Neural cell (in vitro differentiated cells): ENCODE results near the gene KEL. TPM values are rescaled to one million over a fixed set of nuclear protein-coding genes. Genes with fewer than 3 reads are reported as not detected.

Source experiments
- H2AFZ ChIP-seq: fragments of 200-600, 300-800 bp; sonication (generic), shearing (Covaris generic); 2 replicates; pipeline ENCODE4 v1.6.0; 2014; ENCODE audit warnings: low read depth, mild to moderate bottlenecking, antibody characterized with exemption, low read length, moderate library complexity
- H3F3A ChIP-seq: fragments of 200-600 bp; shearing (Covaris generic); 2 replicates; pipeline ENCODE4 v1.6.1; 2016; ENCODE audit warnings: mild to moderate bottlenecking, moderate library complexity, mixed read lengths, antibody characterized with exemption, low read length; ENCODE audit not compliant: insufficient read depth, poor library complexity, severe bottlenecking
- H3K27ac ChIP-seq: fragments of 200-600, 300-800 bp; sonication (generic), shearing (Covaris generic); 2 replicates; pipeline ENCODE4 v1.5.1; 2014; ENCODE audit warnings: mild to moderate bottlenecking, low read length, moderate library complexity
- H3K27me3 ChIP-seq: fragments of 300-800, 200-600 bp; sonication (generic), shearing (Covaris generic); 2 replicates; pipeline ENCODE4 v1.6.0; 2014; ENCODE audit warnings: mild to moderate bottlenecking, low read depth, low read length, moderate library complexity; ENCODE audit not compliant: insufficient read depth
- H3K36me3 ChIP-seq: fragments of 300-800, 200-600 bp; sonication (generic), shearing (Covaris generic); 2 replicates; pipeline ENCODE4 v1.5.1; 2014; ENCODE audit warnings: mild to moderate bottlenecking, antibody characterized with exemption, low read length, moderate library complexity; ENCODE audit not compliant: insufficient read depth
- H3K4me2 ChIP-seq: fragments of 300-800, 200-600 bp; sonication (generic), shearing (Covaris generic); 2 replicates; pipeline ENCODE4 v1.6.0; 2014; ENCODE audit warnings: mild to moderate bottlenecking, low read length
- H3K4me3 ChIP-seq: fragments of 300-800, 200-600 bp; sonication (generic), shearing (Covaris generic); 2 replicates; pipeline ENCODE4 v1.5.1; 2014; ENCODE audit warnings: mild to moderate bottlenecking, low read length, moderate library complexity
- H3K79me2 ChIP-seq: fragments of 200-600 bp; shearing (Covaris generic); replicated peaks from 2 replicates; pipeline ENCODE4 v1.6.0; 2014; ENCODE audit warnings: mild to moderate bottlenecking, low read length, moderate library complexity; ENCODE audit not compliant: insufficient read depth
- H3K9ac ChIP-seq: fragments of 300-800, 200-600 bp; sonication (generic), shearing (Covaris generic); 2 replicates; pipeline ENCODE4 v1.6.1; 2016; ENCODE audit warnings: mild to moderate bottlenecking, low read length, mixed read lengths
- H3K9me2 ChIP-seq: fragments of 200-600 bp; shearing (Covaris generic); 2 replicates; pipeline ENCODE4 v1.6.1; 2016; ENCODE audit warnings: mild to moderate bottlenecking, low read length, mixed read lengths; ENCODE audit not compliant: insufficient read depth
- H3K9me3 ChIP-seq: fragments of 200-600, 300-800 bp; sonication (generic), shearing (Covaris generic); 2 replicates; pipeline ENCODE4 v1.6.1; 2016; ENCODE audit warnings: mild to moderate bottlenecking, mixed run types, low read length, moderate library complexity, mixed read lengths
- H4K20me1 ChIP-seq: fragments of 200-600 bp; shearing (Covaris generic); 2 replicates; pipeline ENCODE4 v1.6.1; 2016; ENCODE audit warnings: mild to moderate bottlenecking, mixed run types; ENCODE audit not compliant: insufficient read depth
- EP300 ChIP-seq: fragments of 450-650 bp; conservative IDR thresholded peaks from 2 replicates; pipeline ENCODE4 v1.6.1; 2014; ENCODE audit warnings: antibody characterized with exemption, mild to moderate bottlenecking, moderate library complexity; ENCODE audit not compliant: poor library complexity, severe bottlenecking
- EZH2 ChIP-seq: fragments of 200-600, 300-800 bp; shearing (Covaris generic), sonication (generic); IDR thresholded peaks from 2 replicates; pipeline ENCODE4 v1.6.1; 2014; ENCODE audit warnings: antibody characterized with exemption, low read length, borderline replicate concordance, mild to moderate bottlenecking; ENCODE audit not compliant: insufficient read depth, poor library complexity, severe bottlenecking
- MXI1 ChIP-seq: fragments of 450-650 bp; conservative IDR thresholded peaks from 2 replicates; pipeline ENCODE4 v1.6.1; 2014; ENCODE audit warnings: antibody characterized with exemption, mild to moderate bottlenecking; ENCODE audit not compliant: poor library complexity, severe bottlenecking
- POLR2AphosphoS5 ChIP-seq: IDR thresholded peaks from 2 replicates; pipeline ENCODE4 v1.6.1; 2012
- SMC3 ChIP-seq: fragments of 450-650 bp; conservative IDR thresholded peaks from 2 replicates; pipeline ENCODE4 v1.6.1; 2014; ENCODE audit warnings: antibody characterized with exemption, mild to moderate bottlenecking, moderate library complexity; ENCODE audit not compliant: poor library complexity
- TAF1 ChIP-seq: IDR thresholded peaks from 2 replicates; pipeline ENCODE4 v1.6.1; 2012; ENCODE audit warnings: low read depth
- polyA plus RNA-seq: library from polyadenylated mRNA; depleted of rRNA; stranded (reverse); fragments of >200 nt; gene quantifications from 2 replicates; pipeline ENCODE4 v1.2.3, GENCODE V29; 2014
- TF ChIP-seq, protein P1 (sequence below): IDR thresholded peaks from 2 replicates; pipeline ENCODE4 v1.6.1; 2012; ENCODE audit warnings: borderline replicate concordance
- TF ChIP-seq, protein P2 (sequence below): fragments of 450-650 bp; IDR thresholded peaks from 2 replicates; pipeline ENCODE4 v1.5.1; 2014; ENCODE audit warnings: antibody characterized with exemption, mild to moderate bottlenecking, moderate library complexity; ENCODE audit not compliant: poor library complexity, severe bottlenecking

KEL gene
- polyA plus RNA-seq, 1 donor from 2014 or later, result 2.2 TPM

DNA sequence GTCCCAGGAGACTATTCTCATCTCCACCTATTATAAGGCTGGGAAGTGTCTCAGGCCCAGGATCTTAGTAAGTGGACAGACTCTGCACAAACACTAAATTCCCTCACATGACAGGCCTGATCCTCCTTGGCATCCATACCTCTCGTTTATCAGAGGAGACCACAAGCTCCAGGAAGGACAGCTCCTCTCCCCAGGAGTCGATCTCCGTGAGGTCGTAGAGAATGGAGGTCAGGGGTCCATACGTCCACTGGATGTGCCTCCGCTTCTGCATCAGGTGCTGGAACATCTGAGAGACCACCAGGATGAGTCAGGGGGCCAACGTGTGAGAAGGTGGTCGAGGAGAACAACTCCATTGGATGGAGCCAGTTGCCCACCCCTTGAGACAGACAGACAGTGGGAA is 34.2 kb downstream of the KEL start:
- TF ChIP-seq TAF1 (no peak), EP300 (no peak), SMC3 (no peak)
- TF ChIP-seq, protein P1, sequence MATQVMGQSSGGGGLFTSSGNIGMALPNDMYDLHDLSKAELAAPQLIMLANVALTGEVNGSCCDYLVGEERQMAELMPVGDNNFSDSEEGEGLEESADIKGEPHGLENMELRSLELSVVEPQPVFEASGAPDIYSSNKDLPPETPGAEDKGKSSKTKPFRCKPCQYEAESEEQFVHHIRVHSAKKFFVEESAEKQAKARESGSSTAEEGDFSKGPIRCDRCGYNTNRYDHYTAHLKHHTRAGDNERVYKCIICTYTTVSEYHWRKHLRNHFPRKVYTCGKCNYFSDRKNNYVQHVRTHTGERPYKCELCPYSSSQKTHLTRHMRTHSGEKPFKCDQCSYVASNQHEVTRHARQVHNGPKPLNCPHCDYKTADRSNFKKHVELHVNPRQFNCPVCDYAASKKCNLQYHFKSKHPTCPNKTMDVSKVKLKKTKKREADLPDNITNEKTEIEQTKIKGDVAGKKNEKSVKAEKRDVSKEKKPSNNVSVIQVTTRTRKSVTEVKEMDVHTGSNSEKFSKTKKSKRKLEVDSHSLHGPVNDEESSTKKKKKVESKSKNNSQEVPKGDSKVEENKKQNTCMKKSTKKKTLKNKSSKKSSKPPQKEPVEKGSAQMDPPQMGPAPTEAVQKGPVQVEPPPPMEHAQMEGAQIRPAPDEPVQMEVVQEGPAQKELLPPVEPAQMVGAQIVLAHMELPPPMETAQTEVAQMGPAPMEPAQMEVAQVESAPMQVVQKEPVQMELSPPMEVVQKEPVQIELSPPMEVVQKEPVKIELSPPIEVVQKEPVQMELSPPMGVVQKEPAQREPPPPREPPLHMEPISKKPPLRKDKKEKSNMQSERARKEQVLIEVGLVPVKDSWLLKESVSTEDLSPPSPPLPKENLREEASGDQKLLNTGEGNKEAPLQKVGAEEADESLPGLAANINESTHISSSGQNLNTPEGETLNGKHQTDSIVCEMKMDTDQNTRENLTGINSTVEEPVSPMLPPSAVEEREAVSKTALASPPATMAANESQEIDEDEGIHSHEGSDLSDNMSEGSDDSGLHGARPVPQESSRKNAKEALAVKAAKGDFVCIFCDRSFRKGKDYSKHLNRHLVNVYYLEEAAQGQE, result no peak
- TF ChIP-seq, protein P2, sequence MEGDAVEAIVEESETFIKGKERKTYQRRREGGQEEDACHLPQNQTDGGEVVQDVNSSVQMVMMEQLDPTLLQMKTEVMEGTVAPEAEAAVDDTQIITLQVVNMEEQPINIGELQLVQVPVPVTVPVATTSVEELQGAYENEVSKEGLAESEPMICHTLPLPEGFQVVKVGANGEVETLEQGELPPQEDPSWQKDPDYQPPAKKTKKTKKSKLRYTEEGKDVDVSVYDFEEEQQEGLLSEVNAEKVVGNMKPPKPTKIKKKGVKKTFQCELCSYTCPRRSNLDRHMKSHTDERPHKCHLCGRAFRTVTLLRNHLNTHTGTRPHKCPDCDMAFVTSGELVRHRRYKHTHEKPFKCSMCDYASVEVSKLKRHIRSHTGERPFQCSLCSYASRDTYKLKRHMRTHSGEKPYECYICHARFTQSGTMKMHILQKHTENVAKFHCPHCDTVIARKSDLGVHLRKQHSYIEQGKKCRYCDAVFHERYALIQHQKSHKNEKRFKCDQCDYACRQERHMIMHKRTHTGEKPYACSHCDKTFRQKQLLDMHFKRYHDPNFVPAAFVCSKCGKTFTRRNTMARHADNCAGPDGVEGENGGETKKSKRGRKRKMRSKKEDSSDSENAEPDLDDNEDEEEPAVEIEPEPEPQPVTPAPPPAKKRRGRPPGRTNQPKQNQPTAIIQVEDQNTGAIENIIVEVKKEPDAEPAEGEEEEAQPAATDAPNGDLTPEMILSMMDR, result no peak
- H3K9ac ChIP-seq, result no peak overlapping the region
- no peaks in the 10 kb centered on the region for H3K9me2 ChIP-seq

DNA sequence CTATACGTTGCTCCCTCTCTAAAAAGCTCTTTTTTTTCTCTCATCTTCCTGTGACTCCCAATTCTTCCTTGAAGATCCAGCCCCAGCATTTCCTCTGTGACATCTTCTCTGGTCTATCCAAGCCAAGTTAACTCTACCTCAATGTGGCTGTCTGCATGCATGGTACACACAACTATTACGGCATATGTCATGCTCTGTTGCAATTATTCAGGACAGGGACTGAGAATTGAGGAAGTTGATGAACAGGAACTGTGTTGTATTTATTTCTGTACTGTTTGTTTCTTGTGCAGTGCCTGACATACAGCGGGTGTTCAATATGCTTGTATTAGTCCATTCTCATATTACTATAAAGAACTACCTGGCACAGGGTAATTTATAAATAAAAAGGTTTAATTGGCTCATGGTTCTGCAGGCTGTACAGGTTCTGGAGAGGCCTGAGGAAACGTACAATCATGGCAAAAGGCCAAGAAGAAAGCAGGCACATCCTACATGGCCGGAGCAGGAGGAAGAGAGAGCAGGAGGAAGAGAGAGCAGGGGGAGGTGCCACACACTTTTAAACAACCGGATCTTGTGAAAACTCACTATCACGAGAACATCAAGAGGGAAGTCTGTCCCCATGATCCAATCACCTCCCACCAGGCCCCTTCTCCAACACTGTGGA is 34.9 kb downstream of the KEL start:
- TF ChIP-seq, protein P1, result no peak
- no peak for TF ChIP-seq EZH2
- no peak for TF ChIP-seq TAF1
- no peak for TF ChIP-seq EP300
- TF ChIP-seq, protein P2, result no peak
- no peak for TF ChIP-seq MXI1
- no peak for TF ChIP-seq POLR2AphosphoS5
- no peaks in the 10 kb centered on the region for H3K27me3 ChIP-seq
- no peak overlapping the region for H2AFZ ChIP-seq
- no peak overlapping the region for H3K4me3 ChIP-seq
- H3K4me2 ChIP-seq, result no peak overlapping the region
- H3K9ac ChIP-seq, result no peak overlapping the region
- H3K27ac ChIP-seq, result no peak overlapping the region
- H3K79me2 ChIP-seq, result no peaks in the 10 kb centered on the region
- no peaks in the 10 kb centered on the region for H4K20me1 ChIP-seq
- H3K36me3 ChIP-seq, result no peaks in the 10 kb centered on the region
- H3F3A ChIP-seq, result no peaks in the 10 kb centered on the region
- no peaks in the 10 kb centered on the region for H3K9me2 ChIP-seq
- H3K9me3 ChIP-seq, result no peaks in the 10 kb centered on the region

More for the DNA sequence above, 34.2 kb downstream of the KEL start:
- H4K20me1 ChIP-seq, result no peaks in the 10 kb centered on the region
- H3K4me3 ChIP-seq, result no peak overlapping the region
- no peaks in the 10 kb centered on the region for H3K79me2 ChIP-seq
- no peak overlapping the region for H3K27ac ChIP-seq
- H3F3A ChIP-seq, result no peaks in the 10 kb centered on the region
- H3K27me3 ChIP-seq, result no peaks in the 10 kb centered on the region
- no peak overlapping the region for H3K4me2 ChIP-seq
- H2AFZ ChIP-seq, result no peak overlapping the region
- no peaks in the 10 kb centered on the region for H3K36me3 ChIP-seq
- H3K9me3 ChIP-seq, result no peaks in the 10 kb centered on the region
